Pancreas (tissue), 10 donors: ENCODE measurements around the gene TRIM13. TPM values are rescaled to one million over a fixed set of nuclear protein-coding genes. Genes with fewer than 3 reads are reported as not detected.

ENCODE experiments used
- ATAC-seq, 4 donors: fragments of 200-7000 bp; cut with Tn5 transposase; one replicate each; pipeline versions ENCODE4 v1.8.0 to v1.9.1; 2020; ENCODE audit warnings: mild to moderate bottlenecking in 4 of 4, moderate library complexity in 4 of 4
- DNase-seq, 6 donors: peaks; one replicate each; pipeline ENCODE4 v3.0.0-alpha.2; 2020
- FAIRE-seq: peaks from 2 replicates; lab custom pipeline; 2012; peaks lifted over from hg19 to GRCh38; lab: Jason Lieb, UNC
- H3K27ac ChIP-seq, 4 donors: fragments of 200-600 bp; sonication (generic); 1 replicate in 3 of 4; 2 replicates in 1 of 4; pipeline versions ENCODE4 v1.5.0 to v1.8.0; 2020
- H3K27me3 ChIP-seq, 4 donors: fragments of 200-600 bp; one replicate each; pipeline ENCODE4 v1.8.0; 2021
- H3K36me3 ChIP-seq, 3 donors: fragments of 200-600 bp; sonication (generic) in 1 of 3; one replicate each; pipeline versions ENCODE4 v1.5.0 to v1.8.0; 2020 to 2021
- H3K4me1 ChIP-seq, 3 donors: fragments of 200-600 bp; one replicate each; pipeline ENCODE4 v1.8.0; 2021
- H3K4me3 ChIP-seq, 4 donors: fragments of 200-600 bp; sonication (generic) in 2 of 4; one replicate each; pipeline versions ENCODE4 v1.5.0 to v1.8.0; 2020 to 2021
- H3K9me3 ChIP-seq, 4 donors: fragments of 200-600 bp; one replicate each; pipeline ENCODE4 v1.8.0; 2021
- CTCF ChIP-seq, 4 donors: fragments of 200-600 bp; sonication (generic) in 3 of 4; IDR thresholded peaks; one replicate each; pipeline versions ENCODE4 v1.5.0 to v1.8.0; 2021; ENCODE audit warnings: antibody characterized with exemption in 4 of 4
- WGBS, 2 donors: extraction: QIAGEN DNeasy Blood & Tissue Kit; methylation state at CpG; one replicate each; pipeline ENCODE4 v1.1.7; 2013; 5-methylcytosine and 5-hydroxymethylcytosine counted together
- intact Hi-C, 3 donors: fragments of 100-400 bp; cut with DNase I; formaldehyde crosslinking; loops; one replicate each; pipeline versions ENCODE4 v1.11.1 to v1.14.2; 2022
- polyA plus RNA-seq, 2 donors: library from polyadenylated mRNA; stranded (reverse); fragments of 200-250 nt; gene quantifications; one replicate each; pipeline ENCODE4 v1.2.3, GENCODE V29; 2013
- total RNA-seq, 6 donors: library from RNA; stranded (reverse); fragmentation: NEBNext Ultra II Directional in 4 of 6; extraction: Animal tissue kit (Norgen Biotek cat#: 25700) in 4 of 6; gene quantifications; one replicate each; pipeline versions ENCODE4 v1.2.1 to v1.2.4, GENCODE V29; 2021 to 2023
- donor health status: healthy with polysubstance abuse.
- donor health status: DM: no; HTN: no; CAD: no; lungs with moderate emphysema.
- donor health status: DM: no; HTN: no; CAD: no.
- donor health status: control.
- donor health status: control.
- donor health status: Bipolar disorder and iron deficiency.
- donor health status: DM: yes; HTN: yes; CAD: no.
- donor health status: DM: no; HTN: no; CAD: no.
- donor health status: DM: no; HTN: no; CAD: no.
- donor health status: DM: yes; HTN: yes; CAD: no.

TRIM13 gene
- total and polyA plus RNA-seq, 8 donors: 7.2 to 19.7 (median 8.9) TPM

- Histone ChIP-seq H3K9me3 (no peaks in the 10 kb centered on the region), H3K27me3 (no peaks in the 10 kb centered on the region), H3K36me3 (no peaks in the 10 kb centered on the region), H3K27ac (no peak overlapping the region), H3K4me1 (no peaks in the 10 kb centered on the region), H3K4me3 (no peak overlapping the region)
- no peak for TF ChIP-seq CTCF (IDR thresholded peaks at IDR 0.05)
- ATAC-seq (no peak), DNase-seq (no peak), FAIRE-seq (no peak)
- WGBS, 2 donors: 87 to 91% methylated on average over 2 of the region's 2 CpGs
- intact Hi-C loops: no loop called here
Measured at GRCh38 chr13:50026788-50027473, 30.1 kb downstream of the TRIM13 start.

- no peak for DNase-seq
- no peak for TF ChIP-seq CTCF (IDR thresholded peaks at IDR 0.05)
- WGBS, 2 donors: 90 to 97% methylated on average over 3 of the region's 3 CpGs
- FAIRE-seq: no peak
- no peak for ATAC-seq
- Histone ChIP-seq H3K27me3 (no peaks in the 10 kb centered on the region), H3K4me3 (no peak overlapping the region), H3K4me1 (no peaks in the 10 kb centered on the region), H3K9me3 (no peaks in the 10 kb centered on the region), H3K36me3 (no peaks in the 10 kb centered on the region), H3K27ac (no peak overlapping the region)
- intact Hi-C loops: no loop called here
Measured at GRCh38 chr13:50030315-50030714, 33.5 kb downstream of the TRIM13 start.

GRCh38 chr13:50033725-50034124 lies 36.9 kb downstream of the TRIM13 start:
- FAIRE-seq (no peak), ATAC-seq (no peak), DNase-seq (no peak)
- intact Hi-C loops: no loop called here
- no peak for TF ChIP-seq CTCF (IDR thresholded peaks at IDR 0.05)
- H3K27me3 ChIP-seq: no peaks in the 10 kb centered on the region
- no peaks in the 10 kb centered on the region for H3K4me1 ChIP-seq
- no peak overlapping the region for H3K27ac ChIP-seq
- H3K9me3 ChIP-seq: no peaks in the 10 kb centered on the region
- H3K4me3 ChIP-seq: no peak overlapping the region
- no peaks in the 10 kb centered on the region for H3K36me3 ChIP-seq

- no peak for TF ChIP-seq CTCF (IDR thresholded peaks at IDR 0.05)
- ATAC-seq (no peak), DNase-seq (no peak)
Measured at GRCh38 chr13:50037788-50038187, 40.9 kb downstream of the TRIM13 start.

GRCh38 chr13:50038266-50038665 lies 41.4 kb downstream of the TRIM13 start:
- no peak for ATAC-seq
- H3K27me3 ChIP-seq: no peaks in the 10 kb centered on the region
- no peak for FAIRE-seq
- no peak overlapping the region for H3K4me3 ChIP-seq
- intact Hi-C loops: no loop called here
- no peaks in the 10 kb centered on the region for H3K4me1 ChIP-seq
- DNase-seq: no peak
- no peak for TF ChIP-seq CTCF (IDR thresholded peaks at IDR 0.05)
- H3K9me3 ChIP-seq: no peaks in the 10 kb centered on the region
- H3K36me3 ChIP-seq: no peaks in the 10 kb centered on the region
- WGBS, 2 donors: 98 to 99% methylated on average over 6 of the region's 6 CpGs
- H3K27ac ChIP-seq: no peak overlapping the region

More at GRCh38 chr13:50037788-50038187, 40.9 kb downstream of the TRIM13 start:
- Histone ChIP-seq H3K4me3 (no peak overlapping the region), H3K27me3 (no peaks in the 10 kb centered on the region), H3K36me3 (no peaks in the 10 kb centered on the region), H3K27ac (no peak overlapping the region), H3K4me1 (no peaks in the 10 kb centered on the region), H3K9me3 (no peaks in the 10 kb centered on the region)
- no peak for FAIRE-seq
- intact Hi-C loops: no loop called here
